GM12878 (cell line): ENCODE results near the gene PLXNC1. TPM values are rescaled to one million over a fixed set of nuclear protein-coding genes. Genes with fewer than 3 reads are reported as not detected.

ENCODE experiments used
- ASH2L ChIP-seq: fragments of 300-600, 200-600 bp; sonication (generic); IDR thresholded peaks from 2 replicates; pipeline ENCODE4 v1.6.1; 2017; ENCODE audit warnings: low read depth, mild to moderate bottlenecking, borderline replicate concordance
- CHD2 ChIP-seq: IDR thresholded peaks from 2 replicates; pipeline ENCODE4 v1.6.1; 2011; ENCODE audit warnings: low read depth, low read length, improper control_type of control experiment, borderline replicate concordance
- CREB1 ChIP-seq: IDR thresholded peaks from 2 replicates; pipeline ENCODE4 v1.6.1; 2012; ENCODE audit warnings: low read depth, mild to moderate bottlenecking, inconsistent platforms
- CREM ChIP-seq: IDR thresholded peaks from 2 replicates; pipeline ENCODE4 v1.6.1; 2014; ENCODE audit warnings: antibody characterized with exemption, low read depth
- DPF2 ChIP-seq: fragments of 450-650 bp; IDR thresholded peaks from 2 replicates; pipeline ENCODE4 v1.6.1; 2017; ENCODE audit warnings: mild to moderate bottlenecking
- EED ChIP-seq: sonication (generic); IDR thresholded peaks from 2 replicates; pipeline ENCODE4 v1.6.1; 2016; ENCODE audit warnings: antibody characterized with exemption, low read depth
- IKZF2 ChIP-seq, 2 experiments: fragments of 450-650 bp; IDR thresholded peaks; 2 replicates each; pipeline ENCODE4 v1.6.1; 2017; ENCODE audit warnings: mild to moderate bottlenecking in 2 of 2, moderate library complexity in 2 of 2
- IRF4 ChIP-seq: IDR thresholded peaks from 2 replicates; pipeline ENCODE4 v1.6.1; 2011; ENCODE audit warnings: low read depth, low read length
- KAT2A ChIP-seq: conservative IDR thresholded peaks from 2 replicates; pipeline ENCODE4 v1.6.1; 2011; ENCODE audit warnings: low read depth, low read length; ENCODE audit not compliant: control insufficient read depth
- KLF5 ChIP-seq: fragments of 450-650 bp; IDR thresholded peaks from 2 replicates; pipeline ENCODE4 v1.6.1; 2014; ENCODE audit warnings: mild to moderate bottlenecking; ENCODE audit not compliant: partially characterized antibody
- LARP7 ChIP-seq: fragments of 450-650 bp; IDR thresholded peaks from 2 replicates; pipeline ENCODE4 v1.6.1; 2017; ENCODE audit warnings: mild to moderate bottlenecking
- MEF2B ChIP-seq: fragments of 450-650 bp; IDR thresholded peaks from 2 replicates; pipeline ENCODE4 v1.6.1; 2018; ENCODE audit warnings: mild to moderate bottlenecking, moderate library complexity; ENCODE audit not compliant: partially characterized antibody, poor library complexity, severe bottlenecking
- NFXL1 ChIP-seq: fragments of 450-650 bp; IDR thresholded peaks from 2 replicates; pipeline ENCODE4 v1.6.1; 2017; ENCODE audit warnings: antibody characterized with exemption, mild to moderate bottlenecking, borderline replicate concordance
- RFX5 ChIP-seq: IDR thresholded peaks from 2 replicates; pipeline ENCODE4 v1.6.1; 2011; ENCODE audit warnings: low read depth, low read length, improper control_type of control experiment
- SUPT20H ChIP-seq: IDR thresholded peaks from 2 replicates; pipeline ENCODE4 v1.6.1; 2011; ENCODE audit warnings: low read depth, mild to moderate bottlenecking, low read length, moderate library complexity, borderline replicate concordance; ENCODE audit not compliant: control insufficient read depth
- ZBED1 ChIP-seq: IDR thresholded peaks from 2 replicates; pipeline ENCODE4 v1.6.1; 2016; ENCODE audit warnings: borderline replicate concordance
- ZNF217 ChIP-seq: fragments of 450-650 bp; IDR thresholded peaks from 2 replicates; pipeline ENCODE4 v1.6.1; 2017; ENCODE audit warnings: antibody characterized with exemption, mild to moderate bottlenecking
- polyA plus RNA-seq, 11 experiments: library from polyadenylated mRNA; depleted of rRNA in 4 of 11; unstranded in 6 of 11; stranded (reverse) in 5 of 11; fragments of >200 nt; fragmentation: Nextera tagmentation in 4 of 11; fragmentation: Illumina TruSeq in 1 of 11; extraction: Ambion mirVana in 4 of 11; extraction: Trizol in 1 of 11; gene quantifications; 1 replicate in 1 of 11; 2 replicates in 10 of 11; pipeline versions ENCODE4 v1.2.1 to v1.2.3, GENCODE V29; 2011 to 2016; ENCODE audit warnings: inconsistent platforms in 2 of 11, missing spikeins in 2 of 11, low read depth in 1 of 11
- total RNA-seq, 4 experiments: library from RNA; depleted of rRNA in 3 of 4; stranded (reverse); fragments of >200 nt in 3 of 4; fragmentation: Illumina TruSeq in 1 of 4; extraction: Trizol in 1 of 4; gene quantifications; 2 replicates each; pipeline versions ENCODE4 v1.2.1 to v1.2.3, GENCODE V29; 2013 to 2021
- TF ChIP-seq, protein P1 (sequence below): fragments of 450-650 bp; IDR thresholded peaks from 2 replicates; pipeline ENCODE4 v1.6.1; 2018; ENCODE audit warnings: mild to moderate bottlenecking, low read depth, moderate library complexity; ENCODE audit not compliant: partially characterized antibody
- TF ChIP-seq, protein P2 (sequence below): IDR thresholded peaks from 2 replicates; pipeline ENCODE4 v1.6.1; 2012; ENCODE audit warnings: improper control_type of control experiment, low read depth, low read length; ENCODE audit not compliant: insufficient replicate concordance
- TF ChIP-seq, protein P3 (sequence below): fragments of 450-650 bp; conservative IDR thresholded peaks from 2 replicates; pipeline ENCODE4 v1.6.1; 2017; ENCODE audit warnings: mild to moderate bottlenecking, moderate library complexity
- TF ChIP-seq, protein P4 (sequence below): IDR thresholded peaks from 2 replicates; pipeline ENCODE4 v1.6.1; 2011; ENCODE audit warnings: borderline replicate concordance, low read depth, mild to moderate bottlenecking, moderate library complexity, low read length; ENCODE audit not compliant: insufficient read depth, poor library complexity, severe bottlenecking

PLXNC1 gene
- total and polyA plus RNA-seq, 10 of the 15 experiments (the other 5 are each of a cell fraction or from before 2014, with no cell fraction given) = 5.2 to 41.2 (median 24.6) TPM

DNA sequence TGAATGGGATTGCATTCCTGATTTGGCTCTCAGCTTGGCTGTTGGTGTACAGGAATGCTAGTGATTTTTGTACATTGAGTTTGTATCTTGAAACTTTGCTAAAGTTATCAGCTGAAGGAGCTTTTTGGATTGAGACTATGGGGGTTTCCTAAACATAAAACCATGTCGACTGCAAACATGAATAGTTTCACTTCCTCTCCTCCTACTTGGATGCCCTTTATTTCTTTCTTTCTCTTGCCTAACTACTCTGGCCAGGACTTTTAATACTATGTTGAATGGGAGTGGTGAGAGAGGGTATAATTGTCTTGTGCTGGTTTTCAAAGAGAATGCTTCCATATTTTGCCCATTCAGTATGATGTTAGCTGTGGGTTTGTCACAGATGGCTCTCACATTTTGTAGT lies 169.8 kb downstream of the PLXNC1 start (continued):
- TF ChIP-seq, protein P1, sequence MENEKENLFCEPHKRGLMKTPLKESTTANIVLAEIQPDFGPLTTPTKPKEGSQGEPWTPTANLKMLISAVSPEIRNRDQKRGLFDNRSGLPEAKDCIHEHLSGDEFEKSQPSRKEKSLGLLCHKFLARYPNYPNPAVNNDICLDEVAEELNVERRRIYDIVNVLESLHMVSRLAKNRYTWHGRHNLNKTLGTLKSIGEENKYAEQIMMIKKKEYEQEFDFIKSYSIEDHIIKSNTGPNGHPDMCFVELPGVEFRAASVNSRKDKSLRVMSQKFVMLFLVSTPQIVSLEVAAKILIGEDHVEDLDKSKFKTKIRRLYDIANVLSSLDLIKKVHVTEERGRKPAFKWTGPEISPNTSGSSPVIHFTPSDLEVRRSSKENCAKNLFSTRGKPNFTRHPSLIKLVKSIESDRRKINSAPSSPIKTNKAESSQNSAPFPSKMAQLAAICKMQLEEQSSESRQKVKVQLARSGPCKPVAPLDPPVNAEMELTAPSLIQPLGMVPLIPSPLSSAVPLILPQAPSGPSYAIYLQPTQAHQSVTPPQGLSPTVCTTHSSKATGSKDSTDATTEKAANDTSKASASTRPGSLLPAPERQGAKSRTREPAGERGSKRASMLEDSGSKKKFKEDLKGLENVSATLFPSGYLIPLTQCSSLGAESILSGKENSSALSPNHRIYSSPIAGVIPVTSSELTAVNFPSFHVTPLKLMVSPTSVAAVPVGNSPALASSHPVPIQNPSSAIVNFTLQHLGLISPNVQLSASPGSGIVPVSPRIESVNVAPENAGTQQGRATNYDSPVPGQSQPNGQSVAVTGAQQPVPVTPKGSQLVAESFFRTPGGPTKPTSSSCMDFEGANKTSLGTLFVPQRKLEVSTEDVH = no peak
- no peak for TF ChIP-seq NFXL1
- no peak for TF ChIP-seq KLF5
- TF ChIP-seq IKZF2 (IDR thresholded peaks at IDR 0.05) = peak; percentile 74 to 81
- peak; percentile 79 for TF ChIP-seq DPF2
- peak; percentile 76 for TF ChIP-seq IRF4
- no peak for TF ChIP-seq SUPT20H
- no peak for TF ChIP-seq EED
- no peak for TF ChIP-seq CREM
- no peak for TF ChIP-seq LARP7
- TF ChIP-seq ASH2L = no peak
- TF ChIP-seq, protein P2, sequence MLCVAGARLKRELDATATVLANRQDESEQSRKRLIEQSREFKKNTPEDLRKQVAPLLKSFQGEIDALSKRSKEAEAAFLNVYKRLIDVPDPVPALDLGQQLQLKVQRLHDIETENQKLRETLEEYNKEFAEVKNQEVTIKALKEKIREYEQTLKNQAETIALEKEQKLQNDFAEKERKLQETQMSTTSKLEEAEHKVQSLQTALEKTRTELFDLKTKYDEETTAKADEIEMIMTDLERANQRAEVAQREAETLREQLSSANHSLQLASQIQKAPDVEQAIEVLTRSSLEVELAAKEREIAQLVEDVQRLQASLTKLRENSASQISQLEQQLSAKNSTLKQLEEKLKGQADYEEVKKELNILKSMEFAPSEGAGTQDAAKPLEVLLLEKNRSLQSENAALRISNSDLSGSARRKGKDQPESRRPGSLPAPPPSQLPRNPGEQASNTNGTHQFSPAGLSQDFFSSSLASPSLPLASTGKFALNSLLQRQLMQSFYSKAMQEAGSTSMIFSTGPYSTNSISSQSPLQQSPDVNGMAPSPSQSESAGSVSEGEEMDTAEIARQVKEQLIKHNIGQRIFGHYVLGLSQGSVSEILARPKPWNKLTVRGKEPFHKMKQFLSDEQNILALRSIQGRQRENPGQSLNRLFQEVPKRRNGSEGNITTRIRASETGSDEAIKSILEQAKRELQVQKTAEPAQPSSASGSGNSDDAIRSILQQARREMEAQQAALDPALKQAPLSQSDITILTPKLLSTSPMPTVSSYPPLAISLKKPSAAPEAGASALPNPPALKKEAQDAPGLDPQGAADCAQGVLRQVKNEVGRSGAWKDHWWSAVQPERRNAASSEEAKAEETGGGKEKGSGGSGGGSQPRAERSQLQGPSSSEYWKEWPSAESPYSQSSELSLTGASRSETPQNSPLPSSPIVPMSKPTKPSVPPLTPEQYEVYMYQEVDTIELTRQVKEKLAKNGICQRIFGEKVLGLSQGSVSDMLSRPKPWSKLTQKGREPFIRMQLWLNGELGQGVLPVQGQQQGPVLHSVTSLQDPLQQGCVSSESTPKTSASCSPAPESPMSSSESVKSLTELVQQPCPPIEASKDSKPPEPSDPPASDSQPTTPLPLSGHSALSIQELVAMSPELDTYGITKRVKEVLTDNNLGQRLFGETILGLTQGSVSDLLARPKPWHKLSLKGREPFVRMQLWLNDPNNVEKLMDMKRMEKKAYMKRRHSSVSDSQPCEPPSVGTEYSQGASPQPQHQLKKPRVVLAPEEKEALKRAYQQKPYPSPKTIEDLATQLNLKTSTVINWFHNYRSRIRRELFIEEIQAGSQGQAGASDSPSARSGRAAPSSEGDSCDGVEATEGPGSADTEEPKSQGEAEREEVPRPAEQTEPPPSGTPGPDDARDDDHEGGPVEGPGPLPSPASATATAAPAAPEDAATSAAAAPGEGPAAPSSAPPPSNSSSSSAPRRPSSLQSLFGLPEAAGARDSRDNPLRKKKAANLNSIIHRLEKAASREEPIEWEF = no peak
- TF ChIP-seq, protein P3, sequence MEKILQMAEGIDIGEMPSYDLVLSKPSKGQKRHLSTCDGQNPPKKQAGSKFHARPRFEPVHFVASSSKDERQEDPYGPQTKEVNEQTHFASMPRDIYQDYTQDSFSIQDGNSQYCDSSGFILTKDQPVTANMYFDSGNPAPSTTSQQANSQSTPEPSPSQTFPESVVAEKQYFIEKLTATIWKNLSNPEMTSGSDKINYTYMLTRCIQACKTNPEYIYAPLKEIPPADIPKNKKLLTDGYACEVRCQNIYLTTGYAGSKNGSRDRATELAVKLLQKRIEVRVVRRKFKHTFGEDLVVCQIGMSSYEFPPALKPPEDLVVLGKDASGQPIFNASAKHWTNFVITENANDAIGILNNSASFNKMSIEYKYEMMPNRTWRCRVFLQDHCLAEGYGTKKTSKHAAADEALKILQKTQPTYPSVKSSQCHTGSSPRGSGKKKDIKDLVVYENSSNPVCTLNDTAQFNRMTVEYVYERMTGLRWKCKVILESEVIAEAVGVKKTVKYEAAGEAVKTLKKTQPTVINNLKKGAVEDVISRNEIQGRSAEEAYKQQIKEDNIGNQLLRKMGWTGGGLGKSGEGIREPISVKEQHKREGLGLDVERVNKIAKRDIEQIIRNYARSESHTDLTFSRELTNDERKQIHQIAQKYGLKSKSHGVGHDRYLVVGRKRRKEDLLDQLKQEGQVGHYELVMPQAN = no peak
- TF ChIP-seq, protein P4, sequence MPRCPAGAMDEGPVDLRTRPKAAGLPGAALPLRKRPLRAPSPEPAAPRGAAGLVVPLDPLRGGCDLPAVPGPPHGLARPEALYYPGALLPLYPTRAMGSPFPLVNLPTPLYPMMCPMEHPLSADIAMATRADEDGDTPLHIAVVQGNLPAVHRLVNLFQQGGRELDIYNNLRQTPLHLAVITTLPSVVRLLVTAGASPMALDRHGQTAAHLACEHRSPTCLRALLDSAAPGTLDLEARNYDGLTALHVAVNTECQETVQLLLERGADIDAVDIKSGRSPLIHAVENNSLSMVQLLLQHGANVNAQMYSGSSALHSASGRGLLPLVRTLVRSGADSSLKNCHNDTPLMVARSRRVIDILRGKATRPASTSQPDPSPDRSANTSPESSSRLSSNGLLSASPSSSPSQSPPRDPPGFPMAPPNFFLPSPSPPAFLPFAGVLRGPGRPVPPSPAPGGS = no peak
- TF ChIP-seq CHD2 = no peak
- peak; percentile 14 for TF ChIP-seq MEF2B
- no peak for TF ChIP-seq KAT2A
- TF ChIP-seq CREB1 = no peak
- peak; percentile 78; the same call in 1 of the 2 replicates for TF ChIP-seq ZNF217
- TF ChIP-seq ZBED1 = no peak
- no peak for TF ChIP-seq RFX5
